Measurements from ENCODE around the gene GRPEL2. TPM values are rescaled to one million over a fixed set of nuclear protein-coding genes. Genes with fewer than 3 reads are reported as not detected.

The GRPEL2 gene
- polyA plus RNA-seq, 3 donors: 1.9 to 2.7 (median 2.0) TPM

DNA sequence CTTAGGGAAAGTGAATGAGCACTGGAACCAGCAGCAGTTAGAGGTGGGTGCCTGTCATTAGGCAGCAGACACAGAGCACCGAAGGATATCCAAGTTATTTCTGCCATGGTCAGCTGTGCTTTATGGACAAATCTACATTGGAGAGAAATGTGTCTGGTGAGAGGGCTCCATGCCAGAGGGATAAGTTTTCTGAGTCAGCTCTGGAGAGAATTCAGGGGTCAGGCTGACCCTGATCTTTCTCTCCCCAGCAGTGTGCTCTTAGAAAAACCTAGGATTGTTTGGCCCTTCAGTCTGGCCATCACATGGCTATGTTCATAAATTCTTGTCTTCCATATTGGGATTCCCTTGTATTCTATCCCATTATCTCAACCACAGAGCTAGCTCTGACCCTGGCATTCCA lies 42.7 kb downstream of the GRPEL2 start:
- DNase-seq: no peak
- no peak overlapping the region for H3K4me3 Mint-ChIP-seq
- no peak overlapping the region for H3K27ac Mint-ChIP-seq
- Histone ChIP-seq H2AFZ (ENCODE audit: insufficient read depth, low read depth, low read length, poor library complexity, severe bottlenecking) (no peak overlapping the region), H3K9ac (ENCODE audit: insufficient read depth, low read length, poor library complexity, severe bottlenecking) (no peak overlapping the region), H3K4me3 (replicated peaks in 1 of 3; ENCODE audit: low read depth in 2 of 3, low read length in 3 of 3) (no peak overlapping the region), H4K20me1 (ENCODE audit: insufficient read depth, low read length) (no peaks in the 10 kb centered on the region), H3K4me1 (ENCODE audit: control insufficient read depth in 1 of 2, insufficient read depth in 2 of 2, low read length in 2 of 2) (no peaks in the 10 kb centered on the region), H3K79me2 (ENCODE audit: insufficient read depth, low read length) (no peaks in the 10 kb centered on the region), H3K9me3 (replicated peaks in 1 of 2; ENCODE audit: control insufficient read depth in 1 of 2, insufficient read depth in 1 of 2, low read length in 2 of 2) (no peaks in the 10 kb centered on the region), H3K4me2 (replicated peaks; ENCODE audit: extremely low read depth, low read length, poor library complexity, severe bottlenecking) (no peak overlapping the region), H3K27ac (ENCODE audit: low read depth in 1 of 2, low read length in 2 of 2) (no peak overlapping the region), H3K27me3 (ENCODE audit: control insufficient read depth in 2 of 2, insufficient read depth in 2 of 2, low read length in 2 of 2) (no peaks in the 10 kb centered on the region), H3K36me3 (replicated peaks in 1 of 2; ENCODE audit: control insufficient read depth in 1 of 2, insufficient read depth in 2 of 2, low read length in 2 of 2) (no peaks in the 10 kb centered on the region)
- no CpG with 5 or more reads among the region's 1 CpG for WGBS (ENCODE audit: insufficient coverage)
- peaks cover 0 to 2% (median 0%) of the 10 kb centered on the region in 3 donors for H3K27me3 Mint-ChIP-seq (ENCODE audit: low read depth in 3 of 3)
- H3K9me3 Mint-ChIP-seq: no peaks in the 10 kb centered on the region
- H3K36me3 Mint-ChIP-seq: no peaks in the 10 kb centered on the region
- no peak for TF ChIP-seq CTCF (IDR thresholded peaks at IDR 0.05)
- H3K4me1 Mint-ChIP-seq: no peaks in the 10 kb centered on the region
- intact Hi-C loops (cut with micrococcal nuclease): no loop called here

DNA sequence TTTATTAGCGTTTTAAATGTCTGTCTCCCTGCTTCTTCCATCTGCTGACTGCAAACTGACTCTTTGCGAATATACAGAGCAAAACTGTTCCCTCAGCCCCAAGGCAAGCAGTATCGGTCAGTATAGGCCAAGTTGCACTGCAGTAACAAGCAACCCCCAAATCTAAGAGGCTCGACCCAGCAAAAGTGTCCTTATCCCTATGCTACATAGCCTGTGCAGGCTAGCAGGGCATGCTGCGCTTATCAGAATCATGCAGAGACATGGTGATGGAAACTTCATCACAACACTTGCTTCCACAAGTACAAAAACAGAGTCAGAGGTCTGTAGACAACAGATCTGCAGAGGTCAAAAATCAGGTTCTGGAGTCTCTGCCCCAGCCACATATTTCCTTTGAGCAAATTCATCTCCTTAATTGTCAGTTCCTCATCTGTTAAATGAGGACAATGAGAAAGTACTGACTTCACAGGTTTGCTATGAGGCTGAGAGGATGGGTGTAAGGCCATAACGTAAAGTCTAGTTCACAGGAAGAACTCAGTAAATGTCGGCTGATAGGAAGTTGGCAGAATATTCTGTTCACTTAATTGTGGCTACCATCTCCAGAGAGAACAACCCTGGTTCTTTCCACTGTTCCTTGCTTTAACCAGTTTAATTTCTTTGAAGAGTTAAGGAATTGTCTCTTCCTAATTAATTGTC lies 43.3 kb downstream of the GRPEL2 start:
- intact Hi-C loops (cut with micrococcal nuclease): no loop called here
- Histone ChIP-seq H3K36me3 (replicated peaks in 1 of 2; ENCODE audit: control insufficient read depth in 1 of 2, insufficient read depth in 2 of 2, low read length in 2 of 2) (no peaks in the 10 kb centered on the region), H3K9ac (ENCODE audit: insufficient read depth, low read length, poor library complexity, severe bottlenecking) (no peak overlapping the region), H3K9me3 (replicated peaks in 1 of 2; ENCODE audit: control insufficient read depth in 1 of 2, insufficient read depth in 1 of 2, low read length in 2 of 2) (no peaks in the 10 kb centered on the region), H2AFZ (ENCODE audit: insufficient read depth, low read depth, low read length, poor library complexity, severe bottlenecking) (no peak overlapping the region), H3K27me3 (ENCODE audit: control insufficient read depth in 2 of 2, insufficient read depth in 2 of 2, low read length in 2 of 2) (no peaks in the 10 kb centered on the region), H3K4me1 (ENCODE audit: control insufficient read depth in 1 of 2, insufficient read depth in 2 of 2, low read length in 2 of 2) (no peaks in the 10 kb centered on the region), H3K27ac (ENCODE audit: low read depth in 1 of 2, low read length in 2 of 2) (no peak overlapping the region), H3K79me2 (ENCODE audit: insufficient read depth, low read length) (no peaks in the 10 kb centered on the region), H4K20me1 (ENCODE audit: insufficient read depth, low read length) (no peaks in the 10 kb centered on the region), H3K4me3 (replicated peaks in 1 of 3; ENCODE audit: low read depth in 2 of 3, low read length in 3 of 3) (no peak overlapping the region), H3K4me2 (replicated peaks; ENCODE audit: extremely low read depth, low read length, poor library complexity, severe bottlenecking) (no peak overlapping the region)
- H3K4me3 Mint-ChIP-seq: no peak overlapping the region
- WGBS (ENCODE audit: insufficient coverage): 95% methylated on average over 6 of the region's 7 CpGs
- no peak overlapping the region for H3K27ac Mint-ChIP-seq
- no peak for TF ChIP-seq CTCF (IDR thresholded peaks at IDR 0.05)
- DNase-seq: no peak
- H3K27me3 Mint-ChIP-seq (ENCODE audit: low read depth in 3 of 3): peaks cover 0 to 2% (median 0%) of the 10 kb centered on the region in 3 donors
- H3K4me1 Mint-ChIP-seq: no peaks in the 10 kb centered on the region
- no peaks in the 10 kb centered on the region for H3K9me3 Mint-ChIP-seq
- H3K36me3 Mint-ChIP-seq: no peaks in the 10 kb centered on the region
